HG03175 (cell line): ENCODE measurements around the gene CTNND2.
"Not testable (repeated sequence)": the region's sequence is repeated elsewhere in the genome, so short reads cannot be mapped to it uniquely, and the experiment has no call there.

Experiments used
- ATAC-seq: cut with Tn5 transposase; IDR thresholded peaks from one replicate; pipeline ENCODE4 v1.9.1; 2021; ENCODE audit warnings: mild to moderate bottlenecking, moderate library complexity; ENCODE audit not compliant: unreplicated experiment

The CTNND2 gene

DNA sequence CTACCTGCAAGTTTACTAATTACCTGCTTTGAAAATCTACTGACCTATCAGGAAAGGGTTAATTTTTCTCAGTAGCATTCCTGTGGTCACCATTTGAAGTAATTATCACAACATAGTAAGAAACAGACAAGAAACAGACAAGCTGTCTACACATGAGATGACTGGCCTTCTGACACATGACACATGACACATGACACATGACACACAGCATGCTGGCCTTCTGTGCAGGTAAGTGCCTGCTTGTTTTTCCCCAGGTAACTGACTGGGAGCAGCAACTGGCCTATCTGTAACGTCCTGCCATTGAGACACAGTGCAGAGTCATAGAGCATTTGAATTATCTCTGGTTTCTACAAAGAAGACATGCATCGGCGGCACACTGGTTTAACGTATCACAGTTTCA lies 222.4 kb downstream of the CTNND2 start:
- no peak for ATAC-seq

DNA sequence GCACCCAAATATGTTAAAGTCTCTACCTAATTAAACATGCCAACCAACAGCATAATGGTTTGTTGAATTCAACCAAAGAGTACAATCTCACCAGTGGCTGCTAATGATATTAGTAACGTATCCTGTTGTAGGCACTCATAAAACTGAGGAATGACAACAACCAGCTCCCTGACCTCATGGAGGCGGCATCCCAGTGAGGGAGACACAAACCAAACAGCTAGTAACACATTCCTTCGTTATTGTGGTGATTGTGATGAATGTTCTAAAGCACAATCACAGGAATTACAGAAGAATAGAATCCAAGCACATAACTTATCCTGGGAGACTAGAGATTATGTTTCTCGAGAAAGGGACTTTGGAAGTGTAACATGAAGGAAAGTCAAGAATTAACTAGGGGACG lies 224.6 kb downstream of the CTNND2 start:
- ATAC-seq = no peak

DNA sequence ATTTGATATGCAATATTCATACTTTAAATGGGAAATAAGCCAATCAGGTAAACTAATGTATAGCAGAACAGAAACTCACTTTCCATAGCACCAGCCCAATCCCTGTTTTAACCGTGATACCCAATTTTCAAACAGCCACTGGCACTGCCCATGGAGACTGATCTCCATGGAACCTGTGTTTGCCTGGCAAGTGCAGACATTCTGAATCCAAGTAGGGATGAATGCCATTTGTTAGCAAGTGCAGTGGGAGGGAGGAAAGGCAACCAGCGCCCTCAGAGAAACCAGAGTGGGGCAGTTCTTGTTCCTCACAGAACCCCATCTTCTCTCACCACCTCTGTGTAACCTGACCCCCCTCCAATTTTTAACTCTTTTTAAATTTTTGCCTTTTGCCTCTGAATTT lies 229.1 kb downstream of the CTNND2 start:
- no peak for ATAC-seq

DNA sequence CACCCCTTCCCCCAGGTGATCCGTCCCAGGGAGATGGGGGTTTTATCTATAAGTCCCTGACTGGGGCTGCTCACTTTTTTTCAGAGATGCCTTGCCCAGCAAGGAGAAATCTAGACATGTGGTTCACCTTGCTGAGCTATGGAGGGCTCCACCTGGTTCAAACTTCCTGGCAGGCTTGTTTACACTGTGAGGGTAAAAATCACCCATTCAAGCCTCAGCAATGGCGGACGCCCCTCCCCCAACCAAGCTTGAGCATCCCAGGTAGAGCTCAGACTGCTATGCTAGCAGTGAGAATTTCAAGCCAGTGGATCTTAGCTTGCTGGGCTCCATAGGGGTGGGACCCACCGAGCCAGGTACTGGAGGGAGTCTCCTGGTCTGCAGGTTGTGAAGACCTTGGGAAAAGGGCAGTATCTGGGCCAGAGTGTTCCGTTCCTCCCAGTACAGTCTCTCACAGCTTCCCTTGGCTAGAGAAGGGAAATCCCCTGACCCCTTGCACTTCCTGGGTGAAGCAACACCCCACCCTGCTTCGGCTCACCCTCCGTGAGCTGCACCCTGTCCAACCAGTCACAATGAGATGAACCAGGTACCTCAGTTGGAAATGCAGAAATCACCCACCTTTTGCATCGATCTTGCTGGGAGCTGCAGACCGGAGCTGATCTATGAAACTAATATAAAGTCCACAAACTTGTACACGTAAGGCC lies 231.7 kb downstream of the CTNND2 start:
- no peak for ATAC-seq

DNA sequence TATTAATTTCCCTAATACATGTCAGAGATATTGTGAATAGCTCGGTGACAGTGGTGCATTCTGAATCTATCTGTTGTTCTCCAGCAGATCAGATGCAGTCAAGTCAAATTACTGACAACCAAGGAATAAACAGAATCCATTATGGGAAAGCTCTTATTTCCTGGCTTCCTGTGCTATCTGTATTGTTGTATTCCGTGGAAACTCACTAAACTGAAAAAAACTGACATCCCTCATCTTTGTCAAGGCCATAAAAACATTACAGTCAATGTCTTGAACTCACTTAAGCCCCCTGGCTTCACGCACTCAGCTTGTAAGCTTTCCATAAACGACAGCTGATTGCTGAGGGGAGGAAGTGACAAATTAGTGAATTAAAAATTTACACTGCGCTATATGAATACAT lies 245.9 kb downstream of the CTNND2 start:
- ATAC-seq = no peak

DNA sequence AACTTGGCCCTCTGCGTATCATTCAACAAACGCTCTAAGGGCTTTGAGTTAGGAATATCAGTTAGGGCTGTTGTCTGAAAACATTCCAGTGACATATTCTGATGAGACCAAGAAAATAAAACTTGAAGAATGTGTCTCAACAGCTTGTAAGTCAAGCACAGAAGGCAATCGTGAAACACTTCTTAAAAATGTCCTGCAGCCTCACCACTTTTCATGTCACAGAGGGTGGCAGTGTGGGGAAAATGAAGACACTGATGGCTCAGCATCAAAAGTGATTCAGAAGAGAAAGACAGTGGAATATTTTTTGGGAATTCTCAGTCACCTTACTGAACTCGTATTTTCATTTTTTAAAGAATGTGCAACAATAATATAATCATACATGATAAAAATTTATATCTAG lies 247.3 kb downstream of the CTNND2 start:
- ATAC-seq = no peak

DNA sequence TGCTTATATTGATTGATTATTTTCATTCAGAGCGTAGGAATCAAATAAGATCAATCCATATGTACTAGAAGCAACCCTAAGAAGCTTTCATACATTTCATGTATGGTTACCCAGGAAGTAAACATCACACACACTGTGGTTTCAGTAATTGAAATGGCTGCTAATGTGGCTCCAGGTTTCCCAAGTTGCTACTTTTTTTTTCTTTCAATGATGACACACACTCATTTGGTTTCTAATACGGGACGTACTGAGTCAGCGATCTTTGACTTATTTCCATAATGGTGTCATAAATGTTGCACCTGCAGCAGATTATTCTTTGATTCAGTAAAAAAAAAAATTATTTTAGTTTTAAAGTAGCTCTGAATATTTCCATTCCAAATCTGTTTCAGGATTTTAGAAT lies 248.6 kb downstream of the CTNND2 start:
- no peak for ATAC-seq

DNA sequence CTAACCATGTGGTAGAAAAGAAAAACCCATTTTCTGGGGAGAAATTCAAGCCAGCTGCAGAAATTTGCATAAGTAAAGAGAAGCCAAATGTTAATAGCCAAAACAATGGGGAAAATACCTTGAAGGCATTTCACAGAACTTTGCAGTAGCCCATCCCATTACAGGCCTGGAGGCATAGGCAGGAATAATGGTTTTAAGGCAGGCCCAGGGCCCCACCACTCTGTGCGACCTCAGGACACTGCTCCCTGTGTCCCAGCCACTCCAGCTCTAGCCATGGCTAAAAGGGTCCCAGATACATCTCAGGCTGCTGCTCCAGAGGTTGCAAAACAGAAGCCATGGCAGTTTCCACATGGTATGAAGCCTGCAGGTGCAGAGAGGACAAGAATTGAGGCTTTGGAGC lies 253.3 kb downstream of the CTNND2 start:
- no peak for ATAC-seq

DNA sequence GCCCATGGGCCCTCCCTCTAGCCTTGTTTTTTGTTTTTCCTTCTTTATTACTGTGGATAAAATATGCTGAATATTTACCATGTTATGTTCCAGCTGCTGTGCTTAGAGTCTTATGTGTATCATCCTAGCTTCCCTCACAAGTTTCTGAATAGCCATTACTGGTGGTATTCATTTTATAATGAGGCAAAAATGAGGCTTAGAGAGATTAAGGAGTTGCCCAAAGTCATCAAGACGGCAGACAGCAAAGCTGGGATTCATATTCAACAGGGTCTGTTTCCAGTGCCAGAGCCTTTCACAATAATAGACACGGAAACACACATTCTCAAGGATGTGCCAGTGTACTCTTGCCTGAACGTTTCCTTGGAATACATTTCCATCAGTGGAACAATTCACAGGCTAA lies 258.1 kb downstream of the CTNND2 start:
- no peak for ATAC-seq

DNA sequence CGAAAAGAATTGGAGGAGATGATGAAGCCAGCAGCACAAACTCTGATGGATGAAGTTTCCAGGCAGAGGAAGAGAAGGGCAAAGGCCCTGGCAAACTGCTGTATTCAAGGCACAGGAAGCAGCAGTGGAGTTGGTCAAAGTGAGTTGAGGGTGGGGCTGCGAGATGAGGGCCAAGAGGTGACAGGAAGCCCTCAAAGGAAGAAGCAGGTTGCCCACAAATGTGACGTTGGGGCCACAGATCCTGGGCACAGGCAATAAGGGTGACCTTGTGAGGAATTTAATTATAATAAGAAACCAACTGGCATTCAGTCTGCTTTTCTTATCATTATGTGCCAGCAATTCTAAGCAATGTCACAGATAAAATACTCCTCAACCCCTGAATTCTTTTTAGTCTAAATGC lies 261.8 kb downstream of the CTNND2 start:
- ATAC-seq = no peak

DNA sequence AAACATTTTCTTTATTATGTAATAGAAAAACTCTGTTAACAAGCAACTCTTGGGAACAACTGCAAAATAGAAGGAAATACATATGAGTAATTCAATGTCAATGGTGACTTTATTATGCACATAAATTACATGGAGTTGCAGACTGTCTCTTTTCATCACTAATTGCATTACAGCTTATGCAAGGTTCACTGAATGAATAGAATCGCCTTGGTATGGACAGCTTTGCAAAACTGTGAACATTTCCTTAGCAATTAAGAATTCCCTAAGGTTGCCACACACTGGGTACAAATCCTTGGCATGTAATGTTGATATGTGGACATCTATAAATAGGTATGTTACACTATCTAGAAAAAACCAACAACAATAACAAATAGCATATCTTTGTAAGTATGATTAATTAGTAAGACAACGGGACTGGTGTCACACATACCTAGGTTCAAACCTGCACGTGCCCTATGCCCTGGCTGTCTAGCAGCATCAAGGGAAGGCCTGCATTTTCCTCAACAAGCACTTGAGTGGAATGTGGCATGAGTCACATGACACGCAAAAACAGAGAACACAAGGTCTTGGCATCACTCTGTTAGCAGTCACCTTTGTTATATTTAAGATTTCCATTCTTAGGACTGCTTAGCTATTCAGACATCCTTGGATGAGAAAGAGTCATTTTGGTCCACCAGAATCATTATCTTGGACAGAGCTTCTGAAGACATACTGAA lies 263.9 kb downstream of the CTNND2 start:
- ATAC-seq = no peak

DNA sequence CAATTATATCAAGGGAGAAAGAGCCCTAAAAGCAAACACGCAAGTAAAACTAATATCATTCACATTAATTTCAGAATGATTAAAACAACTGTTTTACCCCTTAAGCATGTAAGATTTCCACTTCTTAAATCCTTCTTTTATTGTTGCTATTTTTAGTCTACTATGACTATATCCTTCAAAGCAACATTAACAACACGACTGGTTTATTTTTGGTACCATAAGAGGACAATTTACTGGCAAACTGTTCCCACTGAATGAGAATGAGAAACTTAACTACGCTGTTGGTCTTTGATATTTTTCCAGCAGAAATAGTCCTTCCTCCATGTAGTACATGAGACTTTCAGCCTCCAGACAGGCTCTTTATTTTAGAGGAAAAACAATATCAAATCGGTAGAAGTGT lies 281.5 kb downstream of the CTNND2 start:
- ATAC-seq = no peak

DNA sequence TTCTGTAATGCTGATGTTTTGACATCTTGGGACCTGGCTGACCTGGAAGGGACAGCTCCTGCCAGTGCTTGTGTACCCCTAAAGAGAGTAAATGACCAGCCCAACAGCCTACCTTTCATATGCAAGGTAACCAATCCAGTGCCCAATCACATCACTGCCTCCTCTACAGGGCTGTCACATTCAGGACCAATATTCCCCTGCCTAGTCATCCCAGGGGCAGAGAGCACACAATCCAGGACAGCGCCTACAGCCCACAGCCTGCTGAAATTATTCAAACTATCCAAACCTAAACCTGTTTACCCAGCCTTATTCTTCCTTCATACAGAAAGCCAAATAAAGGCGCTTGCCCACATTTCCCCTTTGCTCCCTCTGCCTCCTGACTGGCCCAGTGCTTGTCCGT lies 284.1 kb downstream of the CTNND2 start:
- no peak for ATAC-seq

DNA sequence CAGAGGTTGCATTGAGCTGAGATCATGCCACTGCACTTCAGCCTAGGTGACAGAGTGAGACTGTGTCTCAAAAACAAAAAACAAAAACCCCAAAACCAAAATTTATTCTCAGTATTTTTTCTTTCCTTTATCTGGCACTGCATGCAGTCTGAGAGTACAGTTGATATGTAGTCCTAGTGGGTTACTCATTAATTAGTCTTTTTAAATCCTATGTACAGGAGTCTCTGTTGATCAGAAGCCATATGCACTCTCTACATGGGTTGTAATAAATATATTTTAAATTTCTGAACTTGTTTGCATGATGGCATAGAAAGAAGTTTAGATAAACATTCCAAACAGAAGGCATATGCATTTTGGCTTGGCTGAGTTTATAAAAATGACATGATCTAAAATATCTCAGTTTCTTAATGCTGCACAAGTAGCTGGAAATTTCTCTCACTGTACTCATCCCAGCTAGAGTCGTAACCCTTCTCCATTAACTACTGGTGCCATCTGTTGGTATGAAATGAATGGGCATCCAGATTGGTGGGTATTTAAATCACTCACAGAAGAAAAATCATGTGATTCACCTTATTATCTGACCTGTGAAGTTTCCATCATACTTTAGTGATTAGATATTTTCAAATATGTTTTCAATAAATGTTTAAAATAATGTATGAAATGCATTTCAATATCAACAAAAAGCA lies 284.8 kb downstream of the CTNND2 start:
- ATAC-seq = no peak

DNA sequence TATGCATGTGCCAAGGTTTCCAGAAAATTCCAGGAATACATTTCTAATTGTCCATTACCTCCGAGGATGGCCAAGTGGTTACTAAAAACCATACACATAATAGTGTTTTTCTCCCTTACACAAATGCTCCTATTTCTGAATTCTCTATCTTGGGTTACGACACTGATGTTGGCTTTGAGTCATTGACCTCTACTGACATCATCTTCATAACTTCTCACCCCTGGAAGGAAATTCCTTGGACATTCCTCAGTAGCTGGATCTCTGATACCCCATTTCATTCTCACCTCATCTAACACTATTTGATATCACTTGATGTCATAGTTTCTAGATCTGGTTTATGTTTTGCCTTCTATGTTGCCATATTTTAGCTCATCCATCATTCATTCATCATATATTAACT lies 287.2 kb downstream of the CTNND2 start:
- no peak for ATAC-seq

DNA sequence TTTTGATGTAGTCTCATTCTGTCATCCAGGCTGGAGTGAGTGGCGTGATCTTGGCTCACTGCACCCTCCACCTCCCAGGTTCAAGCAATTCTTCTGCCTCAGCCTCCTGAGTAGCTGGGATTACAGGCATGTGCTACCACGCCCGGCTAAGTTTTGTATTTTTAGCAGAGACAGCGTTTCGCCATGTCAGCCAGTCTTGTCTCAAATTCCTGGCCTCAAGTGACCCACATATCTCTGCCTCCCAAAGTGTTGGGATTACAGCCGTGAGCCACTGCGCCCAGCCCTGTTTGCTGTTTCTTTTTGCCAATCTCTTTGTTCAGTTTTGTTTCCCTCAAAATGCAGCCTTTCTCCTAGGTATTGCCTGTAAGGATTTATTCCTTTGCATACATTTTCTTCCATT lies 287.6 kb downstream of the CTNND2 start:
- ATAC-seq = not testable (repeated sequence)

DNA sequence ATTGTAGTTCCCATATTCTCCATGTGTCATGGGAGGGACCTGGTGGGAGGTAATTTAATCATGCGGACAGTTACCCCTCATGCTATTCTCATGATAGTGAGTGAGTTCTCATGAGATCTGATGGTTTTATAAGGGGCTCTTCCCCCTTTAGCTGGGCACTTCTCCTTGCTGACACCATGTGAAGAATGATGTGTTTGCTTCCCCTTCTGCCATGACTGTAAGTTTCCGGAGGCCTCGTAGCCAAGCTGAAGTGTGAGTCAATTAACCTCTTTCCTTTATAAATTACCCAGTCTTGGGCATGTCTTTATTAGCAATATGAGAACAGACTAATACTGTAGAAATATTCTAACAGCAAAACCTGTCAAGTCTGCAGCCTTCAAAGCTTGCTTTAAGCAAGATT lies 293.2 kb downstream of the CTNND2 start:
- ATAC-seq = no peak

DNA sequence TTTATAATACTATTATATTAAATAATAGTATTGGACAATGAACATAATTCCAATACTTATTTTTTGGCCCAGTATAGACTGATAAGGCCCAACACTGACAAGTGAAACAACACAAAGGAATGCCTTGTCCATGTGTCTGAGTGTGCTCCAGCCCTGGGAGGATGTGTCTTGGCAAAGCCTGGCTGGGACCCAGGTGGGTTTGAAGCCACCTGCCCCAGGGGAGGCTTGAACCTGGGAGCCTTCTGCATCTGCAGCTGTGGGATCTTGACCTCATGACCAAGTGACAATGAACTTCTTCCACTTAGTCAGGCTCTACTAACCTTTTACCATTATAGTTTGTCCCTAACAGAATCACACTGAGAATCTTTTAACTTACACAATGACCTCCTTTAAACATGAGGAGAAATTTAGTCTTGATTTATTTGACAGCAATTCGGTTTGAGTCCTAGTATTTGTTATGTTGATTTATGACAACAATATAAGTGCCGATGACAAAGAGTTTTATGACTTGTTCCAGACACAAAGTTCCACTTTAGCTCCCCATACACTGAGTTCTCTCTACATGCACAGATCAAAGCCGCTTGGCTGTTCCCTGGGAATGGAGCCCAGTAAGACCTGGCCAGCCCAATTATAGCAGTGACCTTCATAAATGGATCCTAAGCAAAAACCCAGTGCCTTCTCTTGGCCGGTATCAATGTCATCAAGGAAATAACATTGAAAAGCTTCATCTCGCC lies 294.5 kb downstream of the CTNND2 start:
- ATAC-seq = no peak

DNA sequence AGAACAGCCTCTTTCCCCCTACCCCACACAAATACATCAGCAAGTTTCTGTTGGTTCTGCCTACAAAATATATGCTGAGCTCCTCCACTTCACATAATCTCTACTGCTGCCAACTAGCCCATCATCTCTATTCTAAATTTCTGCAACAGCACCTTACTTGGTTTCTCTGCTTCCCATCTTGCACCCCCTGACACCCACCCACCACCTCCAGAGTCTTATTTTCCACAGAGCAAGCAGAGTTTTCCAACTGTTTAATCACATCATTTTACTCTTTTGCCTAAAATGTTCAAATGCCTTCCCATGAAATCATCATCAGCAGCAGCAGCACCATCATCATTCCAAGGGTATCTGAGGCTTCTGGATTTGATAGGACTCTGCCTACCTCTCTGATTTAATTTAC lies 295.7 kb downstream of the CTNND2 start:
- ATAC-seq = no peak

DNA sequence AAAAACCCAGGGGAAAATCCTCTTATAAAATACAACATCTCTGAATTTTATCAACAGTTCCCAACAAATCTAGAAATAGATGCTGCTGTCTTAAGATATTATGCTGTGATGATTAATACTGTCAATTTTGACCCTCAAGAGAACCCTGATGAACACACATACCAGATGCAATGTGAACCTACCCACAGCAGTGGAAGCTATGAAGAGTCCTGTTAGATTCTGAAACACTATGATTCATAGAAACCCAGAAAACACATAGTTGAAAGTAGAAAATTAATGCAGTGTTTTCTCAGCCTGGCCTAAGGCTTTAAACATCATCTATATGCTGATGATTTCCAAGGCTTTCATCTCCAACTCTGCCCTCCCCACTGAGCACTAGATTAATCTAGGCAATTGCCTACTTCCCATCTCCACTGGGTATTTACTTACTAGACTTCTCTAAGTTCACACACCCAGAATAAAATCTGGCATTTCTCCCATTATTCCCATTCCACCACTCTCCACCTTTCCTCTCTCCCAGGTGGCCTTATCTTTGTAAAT lies 296.2 kb downstream of the CTNND2 start:
- ATAC-seq = no peak

DNA sequence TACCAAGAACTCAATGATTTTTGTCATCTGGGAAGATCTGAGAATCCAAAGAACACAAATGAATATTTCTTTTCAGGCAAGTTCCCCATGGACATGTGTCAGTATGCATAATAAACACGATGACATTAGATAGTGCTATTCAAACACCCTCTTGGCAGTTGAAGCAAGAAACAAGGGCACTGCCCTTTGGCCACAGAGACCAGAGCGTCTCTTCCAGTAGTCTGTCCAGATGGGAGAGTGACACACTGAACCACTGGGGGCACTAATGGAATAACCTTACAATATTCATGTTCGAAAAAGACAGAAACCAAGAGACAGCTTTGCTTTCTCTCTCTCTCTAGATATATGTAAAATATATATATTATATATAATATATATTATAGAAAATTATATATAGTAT lies 301.9 kb downstream of the CTNND2 start:
- no peak for ATAC-seq
